ENCODE data around the gene ATG10. TPM values are rescaled to one million over a fixed set of nuclear protein-coding genes. Genes with fewer than 3 reads are reported as not detected.

Gene ATG10
- total and polyA plus RNA-seq, 2 of the 8 experiments (the other 6 are each of a cell fraction or from before 2014, with no cell fraction given): 3.7 to 8.8 TPM

- Histone ChIP-seq H3K4me3 (ENCODE audit: extremely low read depth in 1 of 4, insufficient read depth in 2 of 4, low read depth in 3 of 4, low read length in 4 of 4) (no peak overlapping the region), H3K23me2 (ENCODE audit: low read depth, low read length) (no peaks in the 10 kb centered on the region), H3K56ac (replicated peaks; ENCODE audit: insufficient read length, low read depth, low read length) (no peak overlapping the region), H3K79me2 (ENCODE audit: control insufficient read depth in 1 of 2, insufficient read depth in 2 of 2, low read length in 2 of 2) (no peaks in the 10 kb centered on the region), H2BK15ac (ENCODE audit: low read length) (no peak overlapping the region), H3K27ac (ENCODE audit: low read depth, low read length) (no peak overlapping the region), H4K20me1 (replicated peaks in 1 of 2; ENCODE audit: control insufficient read depth in 1 of 2, insufficient read depth in 2 of 2, low read length in 2 of 2) (no peaks in the 10 kb centered on the region), H2AK5ac (ENCODE audit: low read depth, low read length) (no peak overlapping the region), H3K4me1 (replicated peaks in 1 of 4; ENCODE audit: control insufficient read depth in 3 of 4, insufficient read depth in 4 of 4, low read length in 3 of 4) (no peaks in the 10 kb centered on the region), H3K4ac (replicated peaks; ENCODE audit: insufficient read length, low read depth, low read length) (no peak overlapping the region), H3K9me3 (ENCODE audit: insufficient read depth in 2 of 2, low read depth in 1 of 2, low read length in 1 of 2) (peaks cover 4 to 9% of the 10 kb centered on the region in 2 experiments; a peak in 1 of 4 replicates), H3K27me3 (replicated peaks in 1 of 4; ENCODE audit: control insufficient read depth in 3 of 4, extremely low read depth in 1 of 4, insufficient read depth in 3 of 4, low read length in 3 of 4) (no peaks in the 10 kb centered on the region), H2BK120ac (replicated peaks; ENCODE audit: low read depth, low read length) (no peak overlapping the region), H3K4me2 (ENCODE audit: insufficient read depth in 1 of 2, low read depth in 2 of 2, low read length in 2 of 2) (no peak overlapping the region), H3K9ac (replicated peaks in 1 of 4; ENCODE audit: extremely low read depth in 1 of 4, low read depth in 3 of 4, low read length in 3 of 4) (no peak overlapping the region), H2BK5ac (ENCODE audit: low read depth, low read length) (no peak overlapping the region), H3K23ac (ENCODE audit: insufficient read length) (no peak overlapping the region), H2BK12ac (ENCODE audit: low read depth, low read length) (no peak overlapping the region), H3K79me1 (ENCODE audit: low read depth, low read length) (no peaks in the 10 kb centered on the region), H4K8ac (ENCODE audit: extremely low read depth, insufficient read depth, low read length) (no peak overlapping the region), H2AFZ (ENCODE audit: low read length) (no peak overlapping the region), H4K91ac (replicated peaks; ENCODE audit: insufficient read length, low read length) (no peak overlapping the region), H4K5ac (ENCODE audit: insufficient read length, low read depth, low read length) (no peak overlapping the region), H3K36me3 (ENCODE audit: control insufficient read depth in 2 of 4, insufficient read depth in 4 of 4, low read length in 3 of 4) (no peaks in the 10 kb centered on the region; a peak in 2 of 8 replicates), H2BK20ac (ENCODE audit: low read length) (no peak overlapping the region), H3K18ac (ENCODE audit: extremely low read depth, low read length) (no peak overlapping the region), H3K14ac (ENCODE audit: insufficient read length) (no peak overlapping the region)
- DNase-seq (ENCODE audit: low read depth in 1 of 2, low spot score in 2 of 2) (no peak), FAIRE-seq (no peak)
- CTCF ChIA-PET (ENCODE audit: partially characterized antibody): interaction anchor here (1.0 to 1.1 kb wide), 2 partner anchors 10 to 23 kb away, joined by 3 read pairs; no protein-coding TSS in a partner anchor
- WGBS, 2 experiments (ENCODE audit: extremely low coverage in 1 of 2, insufficient coverage in 1 of 2, insufficient read length in 1 of 2, insufficient replicate concordance in 2 of 2, low coverage in 1 of 2, low lambda C conversion rate in 2 of 2, missing lambda C conversion rate in 1 of 2): 85% methylated on average over 6 of the region's 6 CpGs; no CpG with 5 or more reads in 1 of the 2 experiments
- POLR2A ChIA-PET (ENCODE audit: partially characterized antibody): no interaction called here
- TF ChIP-seq MAX (IDR thresholded peaks at IDR 0.05) (no peak), SIX5 (IDR thresholded peaks at IDR 0.05; ENCODE audit: low read depth, low read length) (no peak), RFX5 (IDR thresholded peaks at IDR 0.05; ENCODE audit: borderline replicate concordance, low read depth, low read length) (no peak), FOSL1 (IDR thresholded peaks at IDR 0.05; ENCODE audit: insufficient read depth, low read depth, low read length) (no peak), YY1 (IDR thresholded peaks at IDR 0.05; ENCODE audit: low read depth, low read length) (no peak), GABPA (IDR thresholded peaks at IDR 0.05; ENCODE audit: borderline replicate concordance, insufficient read depth, low read length) (no peak), CREB1 (IDR thresholded peaks at IDR 0.05) (no peak), HDAC6 (IDR thresholded peaks at IDR 0.05; ENCODE audit: low read depth, low read length) (no peak), CBX8 (IDR thresholded peaks at IDR 0.05; ENCODE audit: borderline replicate concordance, low read depth, low read length) (no peak), TEAD4 (IDR thresholded peaks at IDR 0.05; ENCODE audit: low read depth, low read length) (no peak), CTCF (IDR thresholded peaks at IDR 0.05; ENCODE audit: control extremely low read depth in 1 of 3, insufficient read depth in 1 of 3, low read depth in 1 of 3, low read length in 3 of 3) (no peak)
These were observed 171.2 kb downstream of the ATG10 start for GRCh38 chr5:82142928-82143577.

All from H1 (cell line).